Measurements from ENCODE around the gene TADA1.

DNA sequence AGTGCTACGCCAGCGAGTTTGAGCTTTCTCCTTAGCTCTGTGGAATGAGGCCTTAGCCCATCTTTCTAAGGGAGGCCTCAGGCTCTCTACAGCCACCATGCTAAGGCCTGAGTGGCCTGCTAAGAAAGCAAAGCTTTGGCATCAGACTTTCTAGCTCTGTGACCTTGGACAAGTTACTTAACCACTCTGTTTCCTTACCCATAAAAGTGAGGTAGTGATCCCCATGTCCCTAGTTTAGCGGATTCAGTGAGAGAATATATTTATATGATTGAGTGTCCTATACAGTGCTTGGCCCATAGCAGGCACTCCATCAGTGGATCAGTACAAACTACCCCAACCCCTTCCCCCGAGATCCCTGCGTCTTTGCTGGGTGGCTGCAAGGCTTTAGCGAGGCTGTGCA, 32.7 kb downstream of the TADA1 start:
- TF ChIP-seq POLR2A (IDR thresholded peaks at IDR 0.05) (no peak), CTCF (IDR thresholded peaks at IDR 0.05) (no peak)

All from right lobe of liver (tissue), 4 donors.